ENCODE results near the gene VSIG1.

Gene VSIG1

GRCh38 chrX:108044554-108045256 lies at the start of gene VSIG1:
Gene VSIG1, plus strand, starts transcription at chrX:108045065. Its CDS starts 66 bp downstream, at chrX:108045131.
- TF ChIP-seq CTCF (IDR thresholded peaks at IDR 0.05): no peak
- no peak for TF ChIP-seq ZFX (IDR thresholded peaks at IDR 0.05; ENCODE audit: borderline replicate concordance)
- H3K27ac ChIP-seq: no peak within 1 kb of the TSS

GRCh38 chrX:107996124-107996523 lies 48.7 kb upstream of the VSIG1 start:
- no peak for TF ChIP-seq ZFX (IDR thresholded peaks at IDR 0.05; ENCODE audit: borderline replicate concordance)
- TF ChIP-seq CTCF (IDR thresholded peaks at IDR 0.05): no peak
- no peak overlapping the region for H3K27ac ChIP-seq

- H3K27ac ChIP-seq: no peak overlapping the region
- TF ChIP-seq ZFX (IDR thresholded peaks at IDR 0.05; ENCODE audit: borderline replicate concordance) (no peak), CTCF (IDR thresholded peaks at IDR 0.05) (no peak)
These were observed 44.1 kb upstream of the VSIG1 start for GRCh38 chrX:108000751-108001150.

GRCh38 chrX:108001218-108001814 lies 43.5 kb upstream of the VSIG1 start:
- no peak overlapping the region for H3K27ac ChIP-seq
- TF ChIP-seq CTCF (IDR thresholded peaks at IDR 0.05): peak; percentile 77
- no peak for TF ChIP-seq ZFX (IDR thresholded peaks at IDR 0.05; ENCODE audit: borderline replicate concordance)

- no peak for TF ChIP-seq ZFX (IDR thresholded peaks at IDR 0.05; ENCODE audit: borderline replicate concordance)
- no peak for TF ChIP-seq CTCF (IDR thresholded peaks at IDR 0.05)
- no peak overlapping the region for H3K27ac ChIP-seq
These were observed 26.0 kb upstream of the VSIG1 start for GRCh38 chrX:108018656-108019381.

GRCh38 chrX:108019382-108019875 lies 25.4 kb upstream of the VSIG1 start:
- no peak overlapping the region for H3K27ac ChIP-seq
- TF ChIP-seq ZFX (IDR thresholded peaks at IDR 0.05; ENCODE audit: borderline replicate concordance): no peak
- no peak for TF ChIP-seq CTCF (IDR thresholded peaks at IDR 0.05)
